Smooth muscle cell (in vitro differentiated cells): ENCODE measurements around the gene ANKMY1. TPM values are rescaled to one million over a fixed set of nuclear protein-coding genes. Genes with fewer than 3 reads are reported as not detected.
"Not testable (repeated sequence)": the region's sequence is repeated elsewhere in the genome, so short reads cannot be mapped to it uniquely, and the experiment has no call there.

ENCODE experiments used
- DNase-seq: peaks from one replicate; lab custom pipeline; 2025; ENCODE audit not compliant: unreplicated experiment; lab: John Stamatoyannopoulos, UW
- H2AFZ ChIP-seq: fragments of 200-600 bp; sonication (generic); 2 replicates; pipeline ENCODE4 v1.6.0; 2016; ENCODE audit warnings: antibody characterized with exemption, low read depth, mild to moderate bottlenecking
- H3F3A ChIP-seq: fragments of 200-600 bp; sonication (generic); 2 replicates; pipeline ENCODE4 v1.6.0; 2017; ENCODE audit warnings: antibody characterized with exemption, low read depth
- H3K27ac ChIP-seq: fragments of 200-600 bp; sonication (generic); 2 replicates; pipeline ENCODE4 v1.5.1; 2016; ENCODE audit warnings: low read depth, mild to moderate bottlenecking
- H3K27me3 ChIP-seq: fragments of 200-600 bp; sonication (generic); 2 replicates; pipeline ENCODE4 v1.6.1; 2016; ENCODE audit warnings: low read depth, mild to moderate bottlenecking
- H3K36me3 ChIP-seq: fragments of 200-600 bp; sonication (generic); 2 replicates; pipeline ENCODE4 v1.5.1; 2016; ENCODE audit warnings: low read depth
- H3K4me1 ChIP-seq: fragments of 200-600 bp; sonication (generic); 2 replicates; pipeline ENCODE4 v1.5.1; 2016; ENCODE audit warnings: low read depth
- H3K4me2 ChIP-seq: fragments of 200-600 bp; sonication (generic); 2 replicates; pipeline ENCODE4 v1.6.0; 2016; ENCODE audit warnings: mild to moderate bottlenecking
- H3K4me3 ChIP-seq: fragments of 200-600 bp; sonication (generic); 2 replicates; pipeline ENCODE4 v1.5.1; 2016; ENCODE audit warnings: mild to moderate bottlenecking
- H3K79me2 ChIP-seq: fragments of 200-600 bp; sonication (generic); 2 replicates; pipeline ENCODE4 v1.6.0; 2016; ENCODE audit warnings: low read depth, mild to moderate bottlenecking
- H3K9ac ChIP-seq: fragments of 200-600 bp; sonication (generic); 2 replicates; pipeline ENCODE4 v1.6.0; 2016; ENCODE audit warnings: low read depth
- H3K9me3 ChIP-seq: fragments of 200-600 bp; sonication (generic); replicated peaks from 2 replicates; pipeline ENCODE4 v1.5.1; 2016; ENCODE audit warnings: low read depth
- H4K20me1 ChIP-seq: fragments of 200-600 bp; sonication (generic); 2 replicates; pipeline ENCODE4 v1.6.0; 2016; ENCODE audit warnings: low read depth
- CTCF ChIP-seq: fragments of 200-600 bp; sonication (generic); IDR thresholded peaks from 2 replicates; pipeline ENCODE4 v1.5.1; 2017; ENCODE audit warnings: borderline replicate concordance, mild to moderate bottlenecking, antibody characterized with exemption; ENCODE audit not compliant: insufficient read depth, poor library complexity, severe bottlenecking
- WGBS: methylation state at CpG from one replicate; pipeline ENCODE4 v1.1.7; 2016; ENCODE audit warnings: low lambda C conversion rate; 5-methylcytosine and 5-hydroxymethylcytosine counted together
- polyA plus RNA-seq: library from polyadenylated mRNA; unstranded; fragments of >200 nt; fragmentation: Nextera tagmentation; extraction: Ambion mirVana; gene quantifications from 2 replicates; pipeline ENCODE4 v1.2.1, GENCODE V29; 2016
- total RNA-seq: library from RNA; depleted of rRNA; stranded (reverse); fragments of >200 nt; gene quantifications from 2 replicates; pipeline ENCODE4 v1.2.3, GENCODE V29; 2014

Gene ANKMY1
- total and polyA plus RNA-seq, 2 experiments from 2014 or later, result 6.4 to 8.7 TPM

- Histone ChIP-seq H4K20me1 (peaks cover 25% of the 10 kb centered on the region), H3K27me3 (no peaks in the 10 kb centered on the region), H3K4me3 (no peak overlapping the region), H3K9me3 (peaks cover 7% of the 10 kb centered on the region), H3K36me3 (no peaks in the 10 kb centered on the region), H3K9ac (no peak overlapping the region), H3F3A (no peaks in the 10 kb centered on the region), H2AFZ (no peak overlapping the region), H3K4me2 (no peak overlapping the region), H3K4me1 (peaks cover 5% of the 10 kb centered on the region), H3K79me2 (peaks cover 11% of the 10 kb centered on the region), H3K27ac (no peak overlapping the region)
- DNase-seq, result no peak
- WGBS, result 94% methylated on average over 7 of the region's 7 CpGs
- TF ChIP-seq CTCF, result no peak
Measured at GRCh38 chr2:240553956-240554480, 3.8 kb downstream of the ANKMY1 start.

GRCh38 chr2:240551811-240552210 lies 6.0 kb downstream of the ANKMY1 start:
- no peaks in the 10 kb centered on the region for H3F3A ChIP-seq
- H3K36me3 ChIP-seq, result no peaks in the 10 kb centered on the region
- no peak overlapping the region for H3K27ac ChIP-seq
- H3K27me3 ChIP-seq, result no peaks in the 10 kb centered on the region
- TF ChIP-seq CTCF, result no peak
- H3K4me1 ChIP-seq, result no peaks in the 10 kb centered on the region
- no peaks in the 10 kb centered on the region for H3K79me2 ChIP-seq
- H3K4me2 ChIP-seq, result no peak overlapping the region
- H3K4me3 ChIP-seq, result no peak overlapping the region
- H3K9me3 ChIP-seq, result peaks cover 7% of the 10 kb centered on the region
- DNase-seq, result no peak
- peaks cover 12% of the 10 kb centered on the region for H4K20me1 ChIP-seq
- 0% methylated on average over 1 of the region's 1 CpG for WGBS
- no peak overlapping the region for H3K9ac ChIP-seq
- H2AFZ ChIP-seq, result no peak overlapping the region

GRCh38 chr2:240551288-240551687 lies 6.5 kb downstream of the ANKMY1 start:
- no peak for TF ChIP-seq CTCF
- DNase-seq, result no peak
- WGBS, result 82% methylated on average over 4 of the region's 4 CpGs
- peaks cover 7% of the 10 kb centered on the region for H3K9me3 ChIP-seq
- H2AFZ ChIP-seq, result no peak overlapping the region
- H3K4me1 ChIP-seq, result no peaks in the 10 kb centered on the region
- H3K4me2 ChIP-seq, result no peak overlapping the region
- no peak overlapping the region for H3K27ac ChIP-seq
- H3K4me3 ChIP-seq, result no peak overlapping the region
- no peaks in the 10 kb centered on the region for H3K79me2 ChIP-seq
- H4K20me1 ChIP-seq, result peaks cover 7% of the 10 kb centered on the region
- no peak overlapping the region for H3K9ac ChIP-seq
- H3F3A ChIP-seq, result no peaks in the 10 kb centered on the region
- H3K36me3 ChIP-seq, result no peaks in the 10 kb centered on the region
- no peaks in the 10 kb centered on the region for H3K27me3 ChIP-seq

GRCh38 chr2:240539906-240540305 lies 17.9 kb downstream of the ANKMY1 start:
- TF ChIP-seq CTCF, result no peak

GRCh38 chr2:240539101-240539500 lies 18.7 kb downstream of the ANKMY1 start:
- not testable (repeated sequence) for H3K27ac ChIP-seq, H3K4me1 ChIP-seq, H3F3A ChIP-seq, H3K9ac ChIP-seq, DNase-seq, H2AFZ ChIP-seq, H4K20me1 ChIP-seq, H3K4me3 ChIP-seq, H3K36me3 ChIP-seq, H3K9me3 ChIP-seq, H3K79me2 ChIP-seq, H3K4me2 ChIP-seq, H3K27me3 ChIP-seq
- WGBS, result 99% methylated on average over 17 of the region's 17 CpGs

More at GRCh38 chr2:240539906-240540305, 17.9 kb downstream of the ANKMY1 start:
- peaks cover 3% of the 10 kb centered on the region for H3K79me2 ChIP-seq
- no peaks in the 10 kb centered on the region for H3F3A ChIP-seq
- H3K9ac ChIP-seq, result no peak overlapping the region
- no peak for DNase-seq
- H3K4me3 ChIP-seq, result no peak overlapping the region
- H3K9me3 ChIP-seq, result no peaks in the 10 kb centered on the region
- H3K27me3 ChIP-seq, result no peaks in the 10 kb centered on the region
- no peaks in the 10 kb centered on the region for H3K4me1 ChIP-seq
- H3K36me3 ChIP-seq, result no peaks in the 10 kb centered on the region
- no peak overlapping the region for H3K4me2 ChIP-seq
- H4K20me1 ChIP-seq, result no peaks in the 10 kb centered on the region
- no peak overlapping the region for H3K27ac ChIP-seq
- H2AFZ ChIP-seq, result no peak overlapping the region
